Transverse colon (tissue), 4 donors: ENCODE results near the gene PRR23A. TPM values are rescaled to one million over a fixed set of nuclear protein-coding genes. Genes with fewer than 3 reads are reported as not detected.

Experiments
- DNase-seq: peaks from one replicate; pipeline ENCODE4 v3.0.0-alpha.2; 2019
- H3K27ac ChIP-seq, 4 donors: fragments of 200-600 bp; sonication (generic); 2 replicates each; pipeline ENCODE4 v1.5.1; 2016 to 2018; ENCODE audit warnings: inconsistent platforms in 4 of 4
- H3K27me3 ChIP-seq: fragments of 200-600 bp; sonication (generic); 2 replicates; pipeline ENCODE4 v1.5.1; 2017; ENCODE audit warnings: inconsistent platforms
- H3K36me3 ChIP-seq, 4 donors: fragments of 200-600 bp; sonication (generic); 2 replicates each; pipeline ENCODE4 v1.5.1; 2017 to 2019; ENCODE audit warnings: inconsistent platforms in 4 of 4
- H3K4me1 ChIP-seq, 4 donors: fragments of 200-600 bp; sonication (generic); 2 replicates each; pipeline ENCODE4 v1.5.1; 2017 to 2020; ENCODE audit warnings: inconsistent platforms in 4 of 4
- H3K4me3 ChIP-seq, 4 donors: fragments of 200-600 bp; sonication (generic); 1 replicate in 1 of 4; 2 replicates in 3 of 4; pipeline versions ENCODE4 v1.5.1 to v1.6.1; 2017 to 2019; ENCODE audit warnings: inconsistent platforms in 4 of 4
- H3K9me3 ChIP-seq, 2 donors: fragments of 200-600 bp; sonication (generic); 2 replicates each; pipeline ENCODE4 v1.5.1; 2017 to 2019; ENCODE audit warnings: inconsistent platforms in 2 of 2
- CTCF ChIP-seq, 5 experiments: fragments of 200-600 bp in 3 of 5; fragments of 450-650 bp in 2 of 5; sonication (generic) in 3 of 5; IDR thresholded peaks; 1 replicate in 2 of 5; 2 replicates in 3 of 5; pipeline ENCODE4 v1.5.1; 2016 to 2017; ENCODE audit warnings: antibody characterized with exemption in 5 of 5, inconsistent platforms in 3 of 5, mild to moderate bottlenecking in 2 of 5, moderate library complexity in 1 of 5
- EP300 ChIP-seq: sonication (generic); formaldehyde crosslinking; IDR thresholded peaks from one replicate; pipeline ENCODE4 v1.6.1; 2017; ENCODE audit warnings: antibody characterized with exemption, low read depth
- POLR2A ChIP-seq: fragments of 450-650 bp; IDR thresholded peaks from one replicate; pipeline ENCODE4 v1.6.1; 2016; ENCODE audit warnings: antibody characterized with exemption, mild to moderate bottlenecking, moderate library complexity
- POLR2AphosphoS5 ChIP-seq, 3 donors: sonication (generic); formaldehyde crosslinking; IDR thresholded peaks; one replicate each; pipeline ENCODE4 v1.6.1; 2016; ENCODE audit warnings: antibody characterized with exemption in 3 of 3
- WGBS, 2 donors: methylation state at CpG; one replicate each; pipeline ENCODE4 v1.1.5; 2018; ENCODE audit warnings: low coverage in 1 of 2; 5-methylcytosine and 5-hydroxymethylcytosine counted together
- in situ Hi-C, 4 donors: fragments of 200-750 bp; cut with MboI; loops; one replicate each; pipeline versions ENCODE4 v1.15.0 to v1.15.1; 2017; ENCODE audit warnings: low sequenced_read_pairs in 3 of 4, low pct_ligation_motif_present in 1 of 4, low pct_unique_long_range_greater_than_20kb in 1 of 4
- intact Hi-C: fragments of 100-400 bp; cut with DNase I; formaldehyde crosslinking; loops from one replicate; pipeline ENCODE4 v1.15.1; 2023; ENCODE audit warnings: low total_unique reads
- total RNA-seq, 4 donors: library from RNA; depleted of rRNA; stranded (reverse); fragments of >200 nt; gene quantifications; one replicate each; pipeline ENCODE4 v1.1.0, GENCODE V29; 2016

Gene PRR23A
- total RNA-seq, 4 donors from 2014 or later: not detected

GRCh38 chr3:139020868-139021234 lies 14.8 kb upstream of the PRR23A start, which contains the start of gene PRR23B:
Gene PRR23B (minus strand): TSS chr3:139020926. CDS start chr3:139020661, 265 bp downstream.
- H3K4me3 ChIP-seq: no peak within 1 kb of the TSS
- intact Hi-C loops: no loop called here
- H3K27ac ChIP-seq: no peak within 1 kb of the TSS
- no peaks in the 10 kb centered on the region for H3K27me3 ChIP-seq
- TF ChIP-seq CTCF (IDR thresholded peaks at IDR 0.05) (peak in 3 of 5 experiments; percentile 13 to 27 (median 16)), EP300 (no peak)
- H3K9me3 ChIP-seq: no peaks in the 10 kb centered on the region
- no peaks in the 10 kb centered on the region for H3K36me3 ChIP-seq
- in situ Hi-C loops: no loop called here
- no peak for DNase-seq
- no peaks in the 10 kb centered on the region for H3K4me1 ChIP-seq
- WGBS, 2 donors: 70 to 84% methylated on average over 3 to 19 of the region's 19 CpGs

GRCh38 chr3:139020036-139020867 lies 14.2 kb upstream of the PRR23A start:
- no peak overlapping the region for H3K4me3 ChIP-seq
- intact Hi-C loops: no loop called here
- H3K27ac ChIP-seq: no peak overlapping the region
- no peaks in the 10 kb centered on the region for H3K27me3 ChIP-seq
- no peak for DNase-seq
- no peaks in the 10 kb centered on the region for H3K4me1 ChIP-seq
- no peaks in the 10 kb centered on the region for H3K9me3 ChIP-seq
- in situ Hi-C loops: no loop called here
- TF ChIP-seq EP300 (no peak), CTCF (IDR thresholded peaks at IDR 0.05) (no peak), POLR2A (no peak), POLR2AphosphoS5 (IDR thresholded peaks at IDR 0.05) (no peak)
- no peaks in the 10 kb centered on the region for H3K36me3 ChIP-seq
- WGBS, 2 donors: 86% methylated on average over 44 of the region's 81 CpGs; no CpG with 5 or more reads in 1 of the 2 donors

GRCh38 chr3:139016430-139017048 lies 10.5 kb upstream of the PRR23A start:
- Histone ChIP-seq H3K9me3 (peaks cover 0 to 5% of the 10 kb centered on the region in 2 donors), H3K4me3 (no peak overlapping the region), H3K27me3 (no peaks in the 10 kb centered on the region), H3K36me3 (no peaks in the 10 kb centered on the region), H3K4me1 (no peaks in the 10 kb centered on the region), H3K27ac (no peak overlapping the region)
- intact Hi-C loops: no loop called here
- in situ Hi-C loops: no loop called here
- TF ChIP-seq POLR2AphosphoS5 (IDR thresholded peaks at IDR 0.05): no peak
- no peak for TF ChIP-seq EP300
- TF ChIP-seq POLR2A: no peak
- TF ChIP-seq CTCF (IDR thresholded peaks at IDR 0.05): no peak
- DNase-seq: no peak
- 60 to 67% methylated on average over 2 to 3 of the region's 3 CpGs for whole genome bisulfite sequencing, 2 donors

GRCh38 chr3:139005356-139005993 lies 593 bp downstream of the PRR23A start:
- DNase-seq: no peak
- 97% methylated on average over 45 of the region's 45 CpGs; no CpG with 5 or more reads in 1 of the 2 donors for WGBS, 2 donors
- Histone ChIP-seq H3K4me1 (no peaks in the 10 kb centered on the region), H3K27ac (no peak overlapping the region), H3K27me3 (no peaks in the 10 kb centered on the region), H3K4me3 (no peak overlapping the region), H3K36me3 (no peaks in the 10 kb centered on the region), H3K9me3 (no peaks in the 10 kb centered on the region)
- in situ Hi-C loops: no loop called here
- intact Hi-C loops: no loop called here
- TF ChIP-seq CTCF (IDR thresholded peaks at IDR 0.05) (no peak), EP300 (no peak), POLR2AphosphoS5 (IDR thresholded peaks at IDR 0.05) (no peak), POLR2A (no peak)
